ENCODE results near the gene ZSCAN10.

DNA sequence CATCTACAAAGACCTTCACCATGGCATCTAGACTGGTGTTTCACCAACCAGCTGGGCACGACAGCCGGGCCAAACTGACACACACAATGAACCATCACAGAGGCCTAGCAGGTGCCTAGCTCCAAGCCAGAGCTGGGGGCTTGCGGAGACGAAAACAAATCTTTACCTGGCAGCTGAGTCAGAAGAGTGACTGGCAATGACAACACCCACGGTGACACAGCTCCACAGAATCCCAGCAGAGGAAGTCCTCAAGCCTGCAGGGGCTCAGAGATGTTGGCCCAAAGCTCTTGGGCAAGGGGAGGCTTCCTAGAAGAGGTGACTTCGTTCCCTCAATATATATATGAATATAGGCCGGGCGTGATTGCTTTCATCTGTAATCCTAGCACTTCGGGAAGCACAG, 47.6 kb downstream of the ZSCAN10 start:
- TF ChIP-seq RAD21 (IDR thresholded peaks at IDR 0.05; ENCODE audit: low read depth) (no peak), TAF1 (IDR thresholded peaks at IDR 0.05; ENCODE audit: low read depth) (no peak), FOXM1 (IDR thresholded peaks at IDR 0.05; ENCODE audit: borderline replicate concordance, low read depth) (no peak), CEBPB (IDR thresholded peaks at IDR 0.05) (no peak), TEAD4 (IDR thresholded peaks at IDR 0.05) (no peak), EP300 (IDR thresholded peaks at IDR 0.05; ENCODE audit: borderline replicate concordance) (no peak), TCF12 (IDR thresholded peaks at IDR 0.05; ENCODE audit: low read depth) (no peak)
- TF ChIP-seq, protein P1, sequence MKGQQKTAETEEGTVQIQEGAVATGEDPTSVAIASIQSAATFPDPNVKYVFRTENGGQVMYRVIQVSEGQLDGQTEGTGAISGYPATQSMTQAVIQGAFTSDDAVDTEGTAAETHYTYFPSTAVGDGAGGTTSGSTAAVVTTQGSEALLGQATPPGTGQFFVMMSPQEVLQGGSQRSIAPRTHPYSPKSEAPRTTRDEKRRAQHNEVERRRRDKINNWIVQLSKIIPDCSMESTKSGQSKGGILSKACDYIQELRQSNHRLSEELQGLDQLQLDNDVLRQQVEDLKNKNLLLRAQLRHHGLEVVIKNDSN (IDR thresholded peaks at IDR 0.05), result no peak
- TF ChIP-seq, protein P2, sequence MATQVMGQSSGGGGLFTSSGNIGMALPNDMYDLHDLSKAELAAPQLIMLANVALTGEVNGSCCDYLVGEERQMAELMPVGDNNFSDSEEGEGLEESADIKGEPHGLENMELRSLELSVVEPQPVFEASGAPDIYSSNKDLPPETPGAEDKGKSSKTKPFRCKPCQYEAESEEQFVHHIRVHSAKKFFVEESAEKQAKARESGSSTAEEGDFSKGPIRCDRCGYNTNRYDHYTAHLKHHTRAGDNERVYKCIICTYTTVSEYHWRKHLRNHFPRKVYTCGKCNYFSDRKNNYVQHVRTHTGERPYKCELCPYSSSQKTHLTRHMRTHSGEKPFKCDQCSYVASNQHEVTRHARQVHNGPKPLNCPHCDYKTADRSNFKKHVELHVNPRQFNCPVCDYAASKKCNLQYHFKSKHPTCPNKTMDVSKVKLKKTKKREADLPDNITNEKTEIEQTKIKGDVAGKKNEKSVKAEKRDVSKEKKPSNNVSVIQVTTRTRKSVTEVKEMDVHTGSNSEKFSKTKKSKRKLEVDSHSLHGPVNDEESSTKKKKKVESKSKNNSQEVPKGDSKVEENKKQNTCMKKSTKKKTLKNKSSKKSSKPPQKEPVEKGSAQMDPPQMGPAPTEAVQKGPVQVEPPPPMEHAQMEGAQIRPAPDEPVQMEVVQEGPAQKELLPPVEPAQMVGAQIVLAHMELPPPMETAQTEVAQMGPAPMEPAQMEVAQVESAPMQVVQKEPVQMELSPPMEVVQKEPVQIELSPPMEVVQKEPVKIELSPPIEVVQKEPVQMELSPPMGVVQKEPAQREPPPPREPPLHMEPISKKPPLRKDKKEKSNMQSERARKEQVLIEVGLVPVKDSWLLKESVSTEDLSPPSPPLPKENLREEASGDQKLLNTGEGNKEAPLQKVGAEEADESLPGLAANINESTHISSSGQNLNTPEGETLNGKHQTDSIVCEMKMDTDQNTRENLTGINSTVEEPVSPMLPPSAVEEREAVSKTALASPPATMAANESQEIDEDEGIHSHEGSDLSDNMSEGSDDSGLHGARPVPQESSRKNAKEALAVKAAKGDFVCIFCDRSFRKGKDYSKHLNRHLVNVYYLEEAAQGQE (IDR thresholded peaks at IDR 0.05; ENCODE audit: low read depth), result no peak
- TF ChIP-seq, protein P3, sequence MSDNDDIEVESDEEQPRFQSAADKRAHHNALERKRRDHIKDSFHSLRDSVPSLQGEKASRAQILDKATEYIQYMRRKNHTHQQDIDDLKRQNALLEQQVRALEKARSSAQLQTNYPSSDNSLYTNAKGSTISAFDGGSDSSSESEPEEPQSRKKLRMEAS (IDR thresholded peaks at IDR 0.05), result no peak
